Measurements from ENCODE around the gene GGTLC2.
"Not testable (repeated sequence)": the region's sequence is repeated elsewhere in the genome, so short reads cannot be mapped to it uniquely, and the experiment has no call there.

GRCh38 chr22:22645969-22646368 is 1.6 kb downstream of the GGTLC2 start:
- not testable (repeated sequence) for TF ChIP-seq CTCF, POLR2A, EP300 (IDR thresholded peaks at IDR 0.05)

Measured in ovary (tissue), 3 donors.